PC-3 (cell line): Measurements from ENCODE around the gene INPPL1.

ENCODE experiments used
- CTCF ChIP-seq: fragments of 300-600 bp; sonication (generic); conservative IDR thresholded peaks from 2 replicates; pipeline ENCODE4 v1.5.1; 2017; ENCODE audit warnings: antibody characterized with exemption, low read depth, mild to moderate bottlenecking, low read length
- EZH2 ChIP-seq: fragments of 300-600 bp; sonication (generic); IDR thresholded peaks from one replicate; pipeline ENCODE4 v1.6.1; 2017; ENCODE audit warnings: antibody characterized with exemption, mild to moderate bottlenecking, low read length; ENCODE audit not compliant: unreplicated experiment

DNA sequence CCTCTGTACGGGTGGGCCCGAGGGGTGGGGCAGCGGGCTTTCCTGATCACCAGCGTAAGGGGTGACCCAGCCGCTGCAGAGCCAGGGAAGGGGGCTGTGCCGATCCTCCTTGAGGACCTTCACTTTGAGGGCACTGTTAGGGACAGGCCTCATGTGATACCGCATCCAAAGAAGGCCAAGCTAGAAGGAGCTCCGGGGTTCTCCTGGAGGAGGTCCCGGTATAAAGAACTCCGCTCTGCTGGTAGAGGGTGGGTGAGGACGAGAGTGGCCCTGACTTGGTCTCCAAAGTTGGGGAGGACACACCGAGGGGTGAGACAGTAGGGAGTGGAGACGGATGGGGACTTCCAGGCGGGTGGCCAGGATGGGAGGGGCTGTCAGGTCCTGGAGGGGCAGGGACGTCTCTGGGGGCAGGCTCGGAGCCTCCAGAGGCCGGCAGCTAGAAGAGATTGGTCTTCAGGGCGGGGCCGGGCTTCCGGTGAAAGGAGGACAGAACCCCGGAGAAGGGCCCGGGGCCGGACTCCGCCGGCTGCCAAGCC, 14.8 kb downstream of the INPPL1 start:
- no peak for TF ChIP-seq CTCF
- TF ChIP-seq EZH2 = no peak
